Hair follicular keratinocyte (primary cell): ENCODE data around the gene ARSG. TPM values are rescaled to one million over a fixed set of nuclear protein-coding genes. Genes with fewer than 3 reads are reported as not detected.

Experiments used
- total RNA-seq: library from RNA; depleted of rRNA; stranded (reverse); fragments of >200 nt; gene quantifications from 2 replicates; pipeline ENCODE4 v1.2.3, GENCODE V29; 2015

ARSG gene
- 0.16 and 0.38 TPM in 2 replicates for total RNA-seq

DNA sequence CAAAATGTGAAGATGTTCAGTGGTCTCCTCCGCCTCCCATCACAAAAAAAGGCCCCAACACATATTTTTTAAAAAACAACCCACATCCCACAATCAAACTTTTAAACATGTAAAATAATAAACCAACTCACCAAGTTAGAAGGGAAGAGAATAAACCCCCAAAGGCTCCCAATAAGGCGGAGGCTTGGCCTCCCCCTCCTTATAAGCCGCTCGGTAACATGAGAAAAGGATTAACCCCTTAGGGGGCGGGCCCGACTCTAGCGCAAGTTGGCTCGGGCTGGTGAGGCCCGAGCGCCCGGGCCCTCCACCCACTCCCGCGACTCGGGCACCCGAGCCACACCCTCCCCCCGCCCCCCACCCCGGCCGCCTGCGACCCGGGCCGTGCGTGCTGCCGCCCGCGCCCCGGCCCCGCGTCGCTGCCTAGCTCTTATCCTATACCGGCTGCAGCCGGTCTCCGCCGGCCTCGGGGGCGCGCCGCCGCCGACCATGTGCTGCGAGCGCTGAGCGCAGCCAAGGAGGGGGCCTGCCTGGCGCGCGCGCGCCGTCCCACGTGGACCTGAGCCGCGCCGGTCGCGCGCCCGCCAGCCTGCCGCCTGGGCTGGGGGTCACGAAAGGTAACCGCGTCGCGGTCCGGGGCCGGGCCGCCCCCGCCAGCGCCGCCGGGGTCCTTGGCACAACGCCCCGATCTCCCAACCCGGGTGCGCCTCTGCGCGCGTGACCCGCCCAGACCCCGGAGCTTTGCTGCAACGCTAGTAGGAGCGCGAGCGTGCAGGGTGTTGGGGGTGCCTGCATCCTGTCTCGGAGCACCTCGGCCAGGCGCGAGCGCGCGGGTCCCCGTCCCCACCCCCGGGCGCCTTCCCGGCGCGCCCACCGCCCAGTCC is at the start of gene ARSG, which contains the start of gene SLC16A6:
Gene ARSG, plus strand, starts transcription at position 541 of the 881 bp plus-strand sequence. CDS start 15,999 bp downstream, outside the sequence.
Gene SLC16A6, minus strand, starts transcription at position 173 of the 881 bp plus-strand sequence. CDS start 12,807 bp downstream, outside the sequence.

DNA sequence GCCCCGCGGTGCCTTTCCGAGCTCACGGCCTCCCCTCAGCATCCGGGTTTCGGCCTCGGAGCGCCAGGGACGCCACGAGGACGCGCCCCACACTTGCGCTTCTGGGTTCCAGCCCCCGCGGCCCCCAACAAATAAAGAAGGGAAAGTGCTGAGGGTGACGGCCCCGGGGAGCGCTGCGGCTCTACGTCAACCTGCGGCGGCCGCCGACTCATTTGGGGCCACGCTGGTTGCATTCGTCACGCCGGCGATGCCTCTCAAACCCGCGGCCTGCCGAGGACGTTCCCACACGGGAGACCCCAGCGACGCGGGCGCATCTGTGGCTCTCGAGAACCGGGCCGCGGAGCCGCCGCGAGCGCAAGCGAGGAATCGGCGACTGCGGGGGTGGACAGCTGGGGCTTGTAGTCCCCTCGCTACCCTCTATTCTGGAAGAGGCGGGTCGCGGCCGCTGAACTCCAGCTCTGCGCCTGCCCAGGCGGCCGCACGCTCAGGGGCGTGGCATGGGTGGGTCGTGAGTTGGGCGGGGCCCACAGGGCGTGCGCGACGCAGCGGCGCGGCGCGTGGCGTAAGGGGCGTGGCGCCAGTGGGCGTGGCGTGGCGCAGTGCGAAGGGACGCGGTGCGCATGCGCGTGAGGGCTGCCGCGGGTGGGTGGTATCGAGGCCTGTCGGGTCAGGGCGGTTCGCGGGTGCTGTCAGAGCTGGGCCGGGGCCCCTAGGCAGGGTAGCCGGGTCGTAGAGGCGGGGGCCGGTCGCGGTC is 43.7 kb upstream of the ARSG start, which contains the start of gene AMZ2:
Gene AMZ2, plus strand, starts transcription at position 599 of the 754 bp plus-strand sequence. CDS start 2,145 bp downstream, outside the sequence.

DNA sequence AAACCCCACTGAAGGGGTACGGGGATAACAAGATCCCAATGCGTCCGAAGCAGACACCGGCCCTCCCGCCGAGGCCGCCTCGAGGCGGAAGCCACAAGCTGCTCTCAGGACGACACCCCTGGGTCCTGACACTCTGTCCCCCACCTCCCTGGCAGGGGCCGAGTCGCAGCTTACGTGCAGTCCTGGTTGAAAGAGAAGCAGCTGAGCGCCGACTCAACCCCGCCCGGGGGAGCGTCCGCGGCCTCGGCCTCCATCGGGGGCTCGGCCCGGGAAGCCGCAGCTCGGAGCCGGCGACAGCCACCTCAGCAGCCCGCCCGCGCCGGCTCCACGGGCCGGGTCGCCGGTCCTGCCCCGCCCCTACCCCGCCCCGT is 165.9 kb downstream of the ARSG start, which contains the start of gene WIPI1:
Gene WIPI1, minus strand, starts transcription at position 329 of the 371 bp plus-strand sequence. Its CDS starts 75 bp downstream, at position 254.

Other genes with a start within 250 kb of the ARSG start
- gene AMZ2, start 43.5 kb upstream of the ARSG start, total RNA-seq, result 117 and 136 TPM in 2 replicates
- 0.04 TPM in 1 of 2 replicates, not detected in the other for gene SLC16A6, start 368 bp upstream of the ARSG start, total RNA-seq
- gene WIPI1, start 166.0 kb downstream of the ARSG start, total RNA-seq, result 24.9 and 53.4 TPM in 2 replicates
- 109 and 125 TPM in 2 replicates for gene PRKAR1A, start 220.9 kb downstream of the ARSG start, total RNA-seq